OCI-LY3 (cell line): ENCODE data around the gene MAP1LC3B.

Source experiments
- H2AFZ ChIP-seq: fragments of 200-600, 300-600 bp; shearing (Covaris generic); 2 replicates; pipeline ENCODE4 v1.6.0; 2014; ENCODE audit warnings: antibody characterized with exemption, low read depth, low read length
- H3K27ac ChIP-seq: fragments of 200-600, 300-600 bp; sonication (generic); 2 replicates; pipeline ENCODE4 v1.5.1; 2014; ENCODE audit warnings: mild to moderate bottlenecking, low read length, moderate library complexity, mixed read lengths
- H3K27me3 ChIP-seq: fragments of 200-600, 300-600 bp; sonication (generic); 2 replicates; pipeline ENCODE4 v1.6.1; 2014; ENCODE audit warnings: low read depth, low read length, mixed read lengths
- H3K36me3 ChIP-seq: fragments of 200-600, 300-600 bp; sonication (generic); replicated peaks from 2 replicates; pipeline ENCODE3; 2014; ENCODE audit warnings: low read depth, low read length, mixed read lengths
- H3K4me1 ChIP-seq: fragments of 300-600, 200-600 bp; sonication (generic); 2 replicates; pipeline ENCODE4 v1.6.1; 2014; ENCODE audit warnings: low read length, mixed read lengths
- H3K4me2 ChIP-seq: fragments of 200-600, 300-600 bp; sonication (generic); 2 replicates; pipeline ENCODE4 v1.6.1; 2014; ENCODE audit warnings: low read length, mixed read lengths
- H3K4me3 ChIP-seq: fragments of 300-600, 200-600 bp; sonication (generic); 2 replicates; pipeline ENCODE4 v1.5.1; 2014; ENCODE audit warnings: antibody characterized with exemption, mild to moderate bottlenecking, low read length, moderate library complexity
- H3K79me2 ChIP-seq: fragments of 300-600, 200-600 bp; shearing (Covaris generic); 2 replicates; pipeline ENCODE4 v1.6.1; 2014; ENCODE audit warnings: mild to moderate bottlenecking, low read length, mixed read lengths
- H3K9ac ChIP-seq: fragments of 300-600, 200-600 bp; shearing (Covaris generic); 2 replicates; pipeline ENCODE4 v1.6.0; 2014; ENCODE audit warnings: mild to moderate bottlenecking, low read length, moderate library complexity
- H3K9me3 ChIP-seq: fragments of 200-600, 300-600 bp; shearing (Covaris generic); 2 replicates; pipeline ENCODE4 v1.6.1; 2014; ENCODE audit warnings: low read length, mixed read lengths; ENCODE audit not compliant: insufficient read depth
- H4K20me1 ChIP-seq: fragments of 200-600, 300-600 bp; sonication (generic); 2 replicates; pipeline ENCODE4 v1.6.1; 2016; ENCODE audit warnings: low read length, mixed read lengths; ENCODE audit not compliant: insufficient read depth
- EZH2phosphoT487 ChIP-seq: fragments of 200-600 bp; shearing (Covaris generic); IDR thresholded peaks from 2 replicates; pipeline ENCODE4 v1.6.1; 2018; ENCODE audit warnings: antibody characterized with exemption, mixed run types, low read depth
- TF ChIP-seq, protein P1 (sequence below): fragments of 200-600, 300-600 bp; sonication (generic); IDR thresholded peaks from 2 replicates; pipeline ENCODE4 v1.5.1; 2014; ENCODE audit warnings: antibody characterized with exemption, low read length, low read depth

MAP1LC3B gene

DNA sequence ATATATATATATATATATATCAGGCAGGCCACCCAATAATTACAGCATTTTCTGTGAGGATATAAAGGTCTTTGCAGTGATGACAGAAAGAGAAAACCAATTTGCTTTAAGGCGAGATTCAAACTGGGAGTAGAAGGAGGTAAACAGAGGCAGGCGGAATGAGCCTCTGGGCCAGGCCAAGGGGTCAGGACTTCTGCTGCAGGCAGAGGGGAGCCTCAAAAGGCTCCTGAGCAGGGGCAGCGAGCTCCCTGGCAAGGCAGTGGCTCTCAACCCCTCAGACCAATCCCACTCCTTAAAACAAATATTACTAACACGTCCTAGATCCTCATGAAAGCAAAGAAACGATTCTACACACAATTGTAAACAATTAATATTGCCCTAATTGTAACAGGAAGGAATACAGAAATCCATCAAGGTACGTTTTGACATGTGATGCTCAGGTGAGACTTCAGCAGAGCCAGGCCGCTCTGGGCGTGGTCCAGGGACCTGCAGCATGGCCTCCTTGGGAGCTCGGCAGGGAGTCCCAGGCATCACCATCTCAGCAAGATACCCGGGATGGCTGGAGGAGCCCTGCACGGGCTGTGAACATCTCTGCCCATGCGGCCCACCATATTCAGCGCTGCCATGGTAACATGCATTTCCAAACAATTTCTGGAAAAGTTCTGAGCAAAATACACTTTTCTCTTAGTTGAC lies 27.0 kb upstream of the MAP1LC3B start:
- H3K36me3 ChIP-seq: peaks cover 7% of the 10 kb centered on the region
- no peak overlapping the region for H3K4me3 ChIP-seq
- H3K27ac ChIP-seq: no peak overlapping the region
- peaks cover 16% of the 10 kb centered on the region for H3K4me1 ChIP-seq
- no peaks in the 10 kb centered on the region for H3K9me3 ChIP-seq
- no peak overlapping the region for H3K9ac ChIP-seq
- no peak overlapping the region for H2AFZ ChIP-seq
- peaks cover 56% of the 10 kb centered on the region for H4K20me1 ChIP-seq
- no peaks in the 10 kb centered on the region for H3K27me3 ChIP-seq
- TF ChIP-seq, protein P1, sequence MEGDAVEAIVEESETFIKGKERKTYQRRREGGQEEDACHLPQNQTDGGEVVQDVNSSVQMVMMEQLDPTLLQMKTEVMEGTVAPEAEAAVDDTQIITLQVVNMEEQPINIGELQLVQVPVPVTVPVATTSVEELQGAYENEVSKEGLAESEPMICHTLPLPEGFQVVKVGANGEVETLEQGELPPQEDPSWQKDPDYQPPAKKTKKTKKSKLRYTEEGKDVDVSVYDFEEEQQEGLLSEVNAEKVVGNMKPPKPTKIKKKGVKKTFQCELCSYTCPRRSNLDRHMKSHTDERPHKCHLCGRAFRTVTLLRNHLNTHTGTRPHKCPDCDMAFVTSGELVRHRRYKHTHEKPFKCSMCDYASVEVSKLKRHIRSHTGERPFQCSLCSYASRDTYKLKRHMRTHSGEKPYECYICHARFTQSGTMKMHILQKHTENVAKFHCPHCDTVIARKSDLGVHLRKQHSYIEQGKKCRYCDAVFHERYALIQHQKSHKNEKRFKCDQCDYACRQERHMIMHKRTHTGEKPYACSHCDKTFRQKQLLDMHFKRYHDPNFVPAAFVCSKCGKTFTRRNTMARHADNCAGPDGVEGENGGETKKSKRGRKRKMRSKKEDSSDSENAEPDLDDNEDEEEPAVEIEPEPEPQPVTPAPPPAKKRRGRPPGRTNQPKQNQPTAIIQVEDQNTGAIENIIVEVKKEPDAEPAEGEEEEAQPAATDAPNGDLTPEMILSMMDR: no peak
- no peak for TF ChIP-seq EZH2phosphoT487
- H3K79me2 ChIP-seq: peaks cover 34% of the 10 kb centered on the region
- no peak overlapping the region for H3K4me2 ChIP-seq

DNA sequence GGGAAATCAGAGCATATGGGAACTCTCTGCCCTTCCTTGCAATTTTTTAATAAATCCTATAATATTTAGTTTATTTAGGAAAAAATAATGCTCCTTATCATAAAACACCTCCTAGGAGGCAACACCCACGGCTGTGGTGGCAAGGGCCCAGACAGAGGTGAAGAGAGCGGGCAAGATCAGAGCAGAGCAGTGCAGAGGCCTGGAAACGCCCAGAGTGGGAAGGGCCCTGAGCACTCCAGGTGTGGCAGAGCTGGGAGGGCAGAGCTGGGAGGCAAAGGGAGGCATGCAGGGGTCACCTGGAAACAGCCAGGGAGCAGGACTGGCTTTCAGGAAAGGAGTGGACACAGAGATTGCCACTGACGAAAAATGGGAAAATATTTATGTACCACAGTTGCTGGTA lies 25.8 kb upstream of the MAP1LC3B start:
- H3K27me3 ChIP-seq: no peaks in the 10 kb centered on the region
- no peaks in the 10 kb centered on the region for H3K9me3 ChIP-seq
- no peak overlapping the region for H3K27ac ChIP-seq
- H3K4me3 ChIP-seq: no peak overlapping the region
- H4K20me1 ChIP-seq: peaks cover 67% of the 10 kb centered on the region
- H3K36me3 ChIP-seq: peaks cover 7% of the 10 kb centered on the region
- TF ChIP-seq, protein P1: no peak
- no peak for TF ChIP-seq EZH2phosphoT487
- peaks cover 46% of the 10 kb centered on the region for H3K79me2 ChIP-seq
- no peak overlapping the region for H3K9ac ChIP-seq
- no peak overlapping the region for H2AFZ ChIP-seq
- no peak overlapping the region for H3K4me2 ChIP-seq
- H3K4me1 ChIP-seq: peaks cover 16% of the 10 kb centered on the region

DNA sequence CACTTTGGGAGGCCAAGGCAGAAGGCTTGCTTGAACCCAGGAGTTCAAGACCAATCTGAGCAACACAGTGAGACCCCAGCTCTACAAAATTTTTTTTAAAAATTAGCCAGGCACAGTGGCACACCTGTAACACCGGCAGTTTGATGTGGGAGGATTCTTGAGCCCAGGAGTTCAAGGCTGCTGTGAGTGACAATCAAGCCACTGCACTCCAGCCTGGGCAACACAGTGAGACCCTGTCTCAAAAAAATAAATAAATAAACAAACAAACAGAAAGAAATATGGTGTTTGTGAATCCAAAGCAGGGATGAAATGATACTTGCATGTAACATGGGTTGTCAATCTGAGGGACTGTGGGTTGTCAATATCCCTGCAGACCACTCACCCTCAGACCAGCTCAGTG lies 25.2 kb upstream of the MAP1LC3B start:
- Histone ChIP-seq H3K36me3 (peaks cover 7% of the 10 kb centered on the region), H3K4me1 (peaks cover 16% of the 10 kb centered on the region), H3K79me2 (peaks cover 50% of the 10 kb centered on the region), H3K9ac (no peak overlapping the region), H3K27ac (no peak overlapping the region), H3K4me2 (no peak overlapping the region), H3K27me3 (no peaks in the 10 kb centered on the region), H3K9me3 (no peaks in the 10 kb centered on the region), H2AFZ (no peak overlapping the region), H4K20me1 (peaks cover 71% of the 10 kb centered on the region), H3K4me3 (no peak overlapping the region)
- no peak for TF ChIP-seq EZH2phosphoT487
- TF ChIP-seq, protein P1: no peak

DNA sequence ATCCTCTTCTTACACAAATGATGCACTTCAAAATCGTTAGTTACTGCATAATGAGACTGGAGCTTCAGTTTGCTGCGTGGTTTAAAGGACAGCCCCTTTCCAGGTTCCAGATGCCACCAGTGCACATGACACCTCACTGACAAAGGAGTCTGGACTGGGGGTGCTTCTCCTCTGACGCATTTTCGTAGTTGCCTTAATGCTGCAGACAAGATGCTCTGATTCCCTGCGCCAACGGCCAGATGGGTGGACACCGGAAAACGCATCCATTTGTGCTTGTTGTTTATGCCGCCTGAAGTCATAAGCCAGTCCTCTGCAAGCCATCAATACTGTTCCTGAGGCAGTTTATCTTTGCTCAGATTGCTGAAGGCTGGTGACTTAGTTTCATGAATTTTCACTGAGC lies 24.6 kb upstream of the MAP1LC3B start:
- Histone ChIP-seq H3K27ac (no peak overlapping the region), H3K79me2 (peaks cover 56% of the 10 kb centered on the region), H3K4me3 (no peak overlapping the region), H2AFZ (no peak overlapping the region), H4K20me1 (peaks cover 77% of the 10 kb centered on the region), H3K4me2 (no peak overlapping the region), H3K9ac (no peak overlapping the region), H3K27me3 (no peaks in the 10 kb centered on the region), H3K36me3 (peaks cover 7% of the 10 kb centered on the region), H3K4me1 (peaks cover 16% of the 10 kb centered on the region), H3K9me3 (no peaks in the 10 kb centered on the region)
- TF ChIP-seq EZH2phosphoT487: no peak
- TF ChIP-seq, protein P1: no peak
